Endothelial cell of coronary artery (primary cell): Measurements from ENCODE around the gene GTF2E1. TPM values are rescaled to one million over a fixed set of nuclear protein-coding genes. Genes with fewer than 3 reads are reported as not detected.

Experiments
- total RNA-seq: library from RNA; depleted of rRNA; stranded (reverse); fragments of >200 nt; gene quantifications from 2 replicates; pipeline ENCODE4 v1.2.3, GENCODE V29; 2014

The GTF2E1 gene
- 21.7 and 30.8 TPM in 2 replicates for total RNA-seq

GRCh38 chr3:120742198-120742848 lies at the start of gene GTF2E1, which contains the start of gene RABL3:
TSS of gene GTF2E1 (plus strand) at chr3:120742744. CDS start at chr3:120750553, 7,809 bp downstream.
TSS of gene RABL3 (minus strand) at chr3:120742516. CDS start at chr3:120742507, 9 bp downstream.

Other genes with a start within 250 kb of the GTF2E1 start
- gene NDUFB4, start 146.4 kb upstream of the GTF2E1 start, total RNA-seq, result 27.7 and 39.7 TPM in 2 replicates
- gene HGD, start 60.5 kb upstream of the GTF2E1 start, total RNA-seq, result 0.27 TPM in 1 of 2 replicates, not detected in the other
- 6.4 and 11.7 TPM in 2 replicates for gene RABL3, start 228 bp upstream of the GTF2E1 start, total RNA-seq
- not detected in 2 replicates for gene STXBP5L, start 165.5 kb downstream of the GTF2E1 start, total RNA-seq